ENCODE results near the gene CA11.

- peak; percentile 30 to 47 (median 37) for TF ChIP-seq CTCF (IDR thresholded peaks at IDR 0.05)
- no peak for TF ChIP-seq POLR2A (IDR thresholded peaks at IDR 0.05)
Measured at GRCh38 chr19:48608798-48609263, 37.2 kb downstream of the CA11 start.

All from transverse colon (tissue), 3 donors.